GM21737 (cell line): ENCODE data around the gene ADORA1.

ENCODE experiments used
- ATAC-seq: cut with Tn5 transposase; IDR thresholded peaks from one replicate; pipeline ENCODE4 v1.9.1; 2021; ENCODE audit warnings: mild to moderate bottlenecking, moderate library complexity; ENCODE audit not compliant: unreplicated experiment

Gene ADORA1

DNA sequence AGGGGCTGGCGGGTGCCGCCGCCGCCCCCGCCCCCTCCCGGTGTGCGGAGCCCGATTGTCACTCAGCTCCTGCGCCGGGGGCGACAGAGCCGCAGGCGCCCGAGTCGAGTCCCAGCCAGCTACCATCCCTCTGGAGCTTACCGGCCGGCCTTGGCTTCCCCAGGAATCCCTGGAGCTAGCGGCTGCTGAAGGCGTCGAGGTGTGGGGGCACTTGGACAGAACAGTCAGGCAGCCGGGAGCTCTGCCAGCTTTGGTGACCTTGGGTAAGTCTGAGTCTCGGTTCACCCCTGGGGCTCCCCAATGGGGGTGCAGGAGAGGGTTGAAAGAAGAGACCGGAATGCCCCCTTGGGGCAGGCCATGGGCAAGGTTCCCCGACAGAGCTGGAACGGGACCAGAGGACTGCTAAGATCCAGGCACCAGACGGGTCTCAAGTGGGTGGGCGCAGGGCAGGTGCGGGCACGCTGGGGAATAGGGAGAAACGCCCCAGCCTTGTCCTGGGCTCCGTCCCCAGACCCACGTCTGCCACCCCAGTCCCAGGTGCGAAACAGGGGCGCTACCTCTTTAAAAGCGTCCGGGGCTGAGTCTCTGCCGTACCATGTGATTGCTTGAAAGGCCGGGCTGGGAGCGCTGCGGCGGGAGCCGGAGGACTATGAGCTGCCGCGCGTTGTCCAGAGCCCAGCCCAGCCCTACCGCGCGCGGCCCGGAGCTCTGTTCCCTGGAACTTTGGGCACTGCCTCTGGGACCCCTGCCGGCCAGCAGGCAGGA, at the start of gene ADORA1:
Gene ADORA1 (plus strand): TSS at position 61 of the 765 bp plus-strand sequence. CDS start 1,116 bp downstream, outside the sequence.
- no peak for ATAC-seq

DNA sequence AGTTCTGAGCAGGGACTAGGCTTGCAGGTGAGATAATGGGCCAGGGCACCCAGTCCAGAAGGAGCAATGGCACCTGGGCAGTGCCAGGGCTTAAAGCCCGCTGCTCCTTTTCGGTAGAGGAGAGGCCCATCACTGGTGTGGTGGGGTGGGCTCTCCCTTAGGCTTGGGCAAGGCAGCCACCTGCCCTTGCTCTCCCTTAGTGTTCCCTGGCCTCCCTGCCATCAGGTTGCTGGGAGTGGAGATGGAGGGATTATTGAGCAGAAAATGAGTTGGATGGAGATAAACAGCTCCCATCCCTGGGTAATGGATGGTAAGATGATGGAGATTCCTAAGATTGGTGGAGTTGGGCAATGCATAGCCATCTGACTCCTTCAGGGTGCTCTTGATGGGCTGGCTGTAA, 49.6 kb upstream of the ADORA1 start:
- ATAC-seq: no peak

DNA sequence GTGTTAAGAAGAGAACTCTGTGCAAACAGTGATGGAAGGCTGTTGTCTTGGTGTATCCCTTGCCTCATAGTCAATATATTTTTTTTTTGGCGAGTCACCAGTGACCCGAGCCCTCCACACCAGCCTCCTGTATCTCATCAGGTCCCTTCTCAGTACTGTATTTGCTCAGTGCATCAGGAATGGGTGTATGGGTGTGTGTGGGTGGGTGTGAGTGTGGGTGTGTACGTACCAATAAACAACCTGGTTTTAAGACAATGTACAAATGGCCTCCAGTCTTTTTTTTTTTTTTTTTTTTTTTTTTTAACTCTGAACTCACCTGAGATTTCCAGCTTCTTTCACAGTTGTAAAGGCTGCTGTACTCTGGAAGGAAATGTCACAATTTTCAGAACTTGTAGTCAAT, 49.0 kb upstream of the ADORA1 start:
- no peak for ATAC-seq

DNA sequence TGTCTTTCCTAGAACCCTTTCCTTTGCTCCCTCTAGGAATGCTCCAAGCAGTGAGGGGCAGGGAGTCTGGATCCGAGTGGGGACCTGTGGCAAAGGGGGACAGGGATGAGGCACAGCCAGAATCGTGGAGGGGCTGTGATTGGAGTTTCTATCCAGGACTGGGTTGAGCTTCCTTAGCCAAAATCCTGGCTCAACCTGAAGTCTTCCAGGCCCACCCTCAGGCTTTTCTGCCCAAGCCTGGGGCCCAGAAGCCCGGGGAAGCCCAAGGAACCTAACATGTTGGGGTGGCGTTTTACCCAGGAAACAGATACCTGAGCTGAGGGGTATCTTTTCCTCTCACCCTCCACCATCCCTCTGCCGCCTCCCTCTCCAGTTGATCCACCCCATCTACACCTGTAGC, 47.1 kb upstream of the ADORA1 start:
- ATAC-seq: no peak

DNA sequence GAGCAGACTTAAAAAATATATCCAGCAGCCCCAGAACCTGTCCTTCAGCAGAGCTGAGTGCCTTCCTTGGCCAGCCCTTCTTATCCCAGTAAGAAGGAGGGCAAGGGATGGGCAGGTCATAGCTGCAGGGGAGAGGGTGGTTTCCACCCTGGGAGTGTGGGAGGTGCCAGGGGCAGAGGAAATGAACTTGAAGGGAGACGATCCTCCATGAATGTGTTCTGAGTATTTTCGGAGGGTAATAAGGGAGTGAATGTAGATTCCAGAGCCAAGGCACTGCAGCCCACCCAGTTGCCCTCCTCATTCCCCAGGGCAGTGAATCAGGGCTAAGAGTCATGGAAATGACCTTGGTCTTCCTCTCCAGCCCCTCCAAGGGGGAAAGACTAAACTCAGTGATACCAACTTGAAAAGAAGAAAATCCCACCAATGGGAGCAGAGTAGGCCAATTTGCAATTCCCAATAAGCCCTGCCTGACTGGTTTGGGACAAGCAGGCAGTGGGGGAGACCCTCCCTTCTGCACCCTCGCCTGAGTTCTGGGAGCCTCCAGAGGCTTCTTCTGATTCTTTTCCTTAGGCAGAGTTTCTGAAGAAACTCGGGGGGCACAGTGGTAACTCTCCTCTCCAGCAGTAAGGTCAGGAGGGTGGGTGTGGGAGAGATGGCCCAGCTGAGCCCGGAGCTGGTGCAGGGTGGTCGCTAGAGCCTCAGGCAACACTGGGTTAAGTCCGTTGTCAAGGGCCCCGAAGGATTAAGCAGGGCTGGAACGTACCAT, 45.9 kb upstream of the ADORA1 start:
- no peak for ATAC-seq

DNA sequence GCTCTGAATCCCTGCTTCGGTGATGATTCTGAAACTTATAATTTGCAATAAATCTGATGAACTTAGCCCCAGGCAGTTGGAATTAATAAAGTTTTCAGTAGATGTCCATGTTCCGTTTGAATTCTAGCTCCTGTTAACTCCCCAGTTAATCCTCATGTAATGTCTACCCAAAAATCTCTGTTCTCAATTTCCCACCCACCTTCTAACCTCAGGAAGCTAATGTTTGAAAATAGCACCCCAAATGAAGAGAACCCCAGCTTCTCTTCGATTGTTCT, 45.4 kb upstream of the ADORA1 start:
- ATAC-seq: no peak

DNA sequence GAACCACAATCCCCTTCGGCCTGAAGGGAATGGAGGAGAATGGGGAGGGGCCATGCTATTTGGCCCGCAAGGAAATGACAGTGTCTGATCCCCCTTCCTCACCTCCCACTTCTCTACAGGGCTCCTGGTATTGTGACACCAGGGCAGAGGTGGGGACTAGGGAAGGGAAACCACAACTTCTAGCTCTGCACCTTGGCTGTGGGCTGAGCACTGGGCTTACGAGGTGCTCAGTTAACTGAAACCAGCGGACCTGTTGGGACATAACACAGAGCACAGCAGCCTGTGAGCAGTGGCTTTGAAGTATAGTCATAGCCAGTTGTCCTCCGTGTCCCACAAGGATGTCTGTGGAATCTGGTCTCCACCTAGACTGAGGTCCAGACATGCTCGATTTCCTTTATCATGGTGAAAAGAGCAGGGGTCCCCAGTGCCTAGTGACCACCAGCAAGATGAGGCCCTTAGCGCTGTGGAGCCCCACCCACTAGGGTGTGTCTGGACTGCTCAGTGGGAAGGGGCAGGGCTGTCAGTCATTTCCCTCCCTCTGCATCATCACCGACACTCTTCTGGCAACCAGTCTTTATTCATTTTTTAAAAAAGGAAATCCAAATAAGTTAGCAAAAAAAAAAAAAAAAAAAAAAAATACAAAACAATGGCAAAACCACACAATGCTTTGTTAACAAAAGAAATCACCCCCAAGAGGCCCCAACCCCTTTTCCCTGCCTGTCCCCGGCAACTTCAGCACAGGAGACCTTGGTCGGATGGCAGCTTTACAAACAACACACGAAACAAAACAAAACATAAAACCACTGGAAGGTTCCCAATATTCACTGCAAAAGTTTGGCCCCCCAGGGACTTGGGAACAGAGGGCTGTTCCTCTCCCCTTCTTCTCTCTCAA, 44.7 kb upstream of the ADORA1 start:
- ATAC-seq: no peak

DNA sequence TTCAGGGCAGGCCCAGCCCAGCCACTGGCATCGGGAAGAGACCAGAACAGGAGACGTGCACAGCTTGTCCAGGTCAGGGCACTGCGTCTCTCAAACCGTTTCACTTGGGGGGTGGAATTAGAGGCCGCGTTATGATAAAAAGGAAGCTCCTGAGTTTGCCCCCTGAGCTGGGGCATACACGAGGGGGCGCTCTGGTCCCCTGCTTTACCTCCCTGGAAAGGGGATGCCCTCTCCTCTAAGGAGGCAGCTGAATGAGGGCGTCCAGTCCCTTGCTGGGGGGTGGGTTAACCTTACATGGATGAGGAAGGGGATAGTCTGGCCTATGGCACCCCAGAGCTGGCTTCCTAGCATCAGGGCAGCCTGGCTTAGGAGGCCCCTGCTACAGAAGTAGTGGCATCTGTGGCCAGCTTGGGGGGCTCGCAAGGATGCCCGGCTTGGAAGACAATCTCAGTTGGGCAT, 44.0 kb upstream of the ADORA1 start:
- no peak for ATAC-seq

DNA sequence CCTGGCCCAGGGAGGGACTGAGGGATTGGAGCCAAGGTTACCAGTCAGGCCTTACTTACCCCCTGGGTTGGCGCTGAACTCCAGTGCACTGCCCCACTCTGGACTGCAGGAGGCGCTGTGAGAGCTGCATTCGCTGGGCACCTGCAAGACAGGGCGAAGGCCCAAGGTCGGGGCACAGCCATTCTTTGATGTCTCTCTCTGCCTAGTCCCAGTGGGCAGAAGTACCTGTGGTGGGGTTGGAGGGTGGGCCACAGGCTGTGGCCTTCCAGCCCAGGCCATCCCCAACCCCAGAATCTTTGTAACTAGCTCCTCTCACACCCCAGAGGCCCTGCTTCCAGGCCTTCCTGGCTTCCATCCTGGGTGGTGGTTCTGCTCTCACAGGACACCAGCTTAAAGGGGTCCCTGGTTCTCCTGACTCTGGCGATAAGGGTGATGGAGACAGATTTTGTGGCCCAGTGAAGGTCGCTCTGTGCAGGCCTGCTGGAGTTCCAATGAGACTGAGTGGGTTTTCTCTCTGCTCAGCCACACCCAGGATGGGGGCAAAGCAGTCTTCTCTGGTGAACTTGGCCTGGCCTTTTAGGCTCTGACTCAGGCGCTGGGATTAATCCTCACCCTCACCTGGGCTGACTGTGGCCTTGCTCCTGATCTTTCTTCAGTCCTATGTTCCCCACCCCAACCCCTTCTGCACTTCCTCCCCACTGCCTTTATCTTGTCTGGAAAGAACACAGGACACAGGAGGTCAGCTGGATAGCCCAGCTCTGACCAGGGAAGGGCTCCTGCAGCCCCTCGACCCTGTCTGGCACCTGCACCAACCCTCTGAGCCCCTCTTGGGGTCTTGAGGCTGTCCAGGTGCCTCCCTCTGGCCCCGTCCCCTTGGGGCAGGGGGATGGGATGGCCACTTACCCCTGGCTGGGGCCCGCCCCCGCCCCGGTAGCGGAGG, 42.7 kb upstream of the ADORA1 start:
- no peak for ATAC-seq

DNA sequence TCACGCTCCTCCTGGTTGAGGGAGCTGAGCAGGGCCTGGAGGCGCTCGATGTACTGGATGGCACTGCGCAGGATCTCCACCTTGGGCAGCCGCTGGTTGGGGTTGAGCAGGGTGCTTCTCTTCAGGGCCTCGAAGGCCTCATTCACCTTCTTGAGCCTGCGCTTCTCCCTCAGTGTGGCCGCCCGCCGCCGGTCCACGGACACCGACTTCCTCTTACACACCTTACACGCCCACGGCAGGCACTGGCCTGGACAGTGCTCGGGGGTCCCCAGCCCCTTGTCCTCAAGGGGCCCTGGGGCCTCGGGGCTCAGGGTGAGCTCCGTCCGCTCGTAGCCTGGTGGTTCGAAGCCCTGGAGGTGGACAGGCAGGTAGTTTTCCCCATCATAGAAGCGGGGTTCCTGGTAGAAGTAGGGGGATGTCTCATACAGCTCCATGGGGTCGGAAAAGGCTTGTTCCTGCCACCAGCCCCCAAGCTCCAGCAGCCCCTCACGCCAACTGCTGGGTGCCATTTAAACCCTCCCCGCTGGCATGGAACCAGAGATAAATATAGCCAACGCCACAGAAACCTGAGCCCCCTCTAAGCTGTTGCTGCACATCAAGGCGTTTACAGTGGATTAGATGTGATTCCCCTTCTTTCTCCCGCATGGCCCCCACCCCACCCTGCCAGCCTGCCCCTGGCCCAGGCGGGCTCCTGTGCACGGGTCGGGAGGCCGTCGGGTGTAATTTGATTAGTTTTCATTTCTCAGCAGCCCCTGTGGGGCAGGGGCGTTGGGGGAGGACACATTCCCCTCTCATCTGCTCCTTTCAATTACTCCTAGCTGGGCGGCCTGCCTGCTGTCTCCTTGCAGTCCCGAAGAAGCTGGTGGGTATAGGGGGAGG, 41.8 kb upstream of the ADORA1 start, which contains the start of gene MYOG:
Gene MYOG (minus strand): TSS at position 485 of the 879 bp plus-strand sequence. CDS start 51 bp downstream, at position 434.
- no peak for ATAC-seq

DNA sequence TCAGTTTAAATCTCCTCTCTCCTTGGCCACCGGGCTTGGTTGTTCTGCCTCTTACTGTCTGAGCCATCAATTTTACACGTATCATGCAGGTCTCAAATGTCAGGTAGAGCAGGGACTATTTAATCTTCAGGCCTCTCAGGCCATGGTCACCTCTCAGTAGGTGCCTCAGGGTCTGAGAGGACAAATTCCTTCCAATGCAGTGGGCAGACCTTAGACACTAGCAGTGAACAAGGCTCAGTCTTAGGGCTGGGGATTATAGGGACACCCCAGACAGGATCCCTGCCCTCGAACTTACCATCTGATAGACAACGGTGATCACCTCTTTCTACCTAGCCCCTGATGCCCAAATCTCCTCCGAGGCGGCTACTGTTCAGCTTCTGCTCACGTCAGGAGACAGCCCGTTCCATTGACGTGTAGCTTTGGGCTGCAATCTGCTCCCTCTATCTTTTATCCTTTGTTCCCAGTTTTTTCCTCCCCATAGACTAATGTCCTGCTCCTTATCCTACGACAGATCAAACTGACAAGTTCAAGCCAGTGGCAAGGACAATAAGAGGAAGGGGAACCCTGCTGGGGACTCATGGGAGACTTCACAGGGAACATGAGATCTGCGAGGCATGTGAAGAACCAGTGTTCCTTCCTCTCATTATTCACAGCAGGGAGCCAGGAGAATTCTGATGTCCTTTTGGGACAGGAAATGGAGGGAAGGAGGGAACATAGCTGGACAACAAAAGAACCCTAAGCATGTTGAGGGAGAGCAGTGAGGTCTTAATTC, 40.3 kb upstream of the ADORA1 start:
- no peak for ATAC-seq

DNA sequence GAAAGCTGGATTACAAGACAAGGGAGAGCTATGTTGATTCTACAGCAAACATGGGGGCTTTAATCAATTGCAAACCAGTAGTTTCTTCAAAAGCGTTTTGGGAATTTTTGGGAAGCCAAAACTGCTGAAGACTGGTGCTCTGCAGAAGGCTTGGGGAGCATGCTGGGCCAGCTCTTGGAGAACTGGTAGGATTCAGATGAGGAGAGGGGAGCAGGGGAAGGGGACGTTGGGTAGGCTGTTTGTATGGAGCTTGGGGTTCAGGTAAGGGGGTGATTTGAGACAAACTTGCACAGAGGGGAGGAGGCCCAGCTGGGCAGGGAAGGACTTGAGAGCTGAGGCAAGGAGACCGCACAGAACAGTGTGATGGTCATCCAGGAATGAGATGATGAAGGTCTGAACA, 39.1 kb upstream of the ADORA1 start:
- no peak for ATAC-seq

DNA sequence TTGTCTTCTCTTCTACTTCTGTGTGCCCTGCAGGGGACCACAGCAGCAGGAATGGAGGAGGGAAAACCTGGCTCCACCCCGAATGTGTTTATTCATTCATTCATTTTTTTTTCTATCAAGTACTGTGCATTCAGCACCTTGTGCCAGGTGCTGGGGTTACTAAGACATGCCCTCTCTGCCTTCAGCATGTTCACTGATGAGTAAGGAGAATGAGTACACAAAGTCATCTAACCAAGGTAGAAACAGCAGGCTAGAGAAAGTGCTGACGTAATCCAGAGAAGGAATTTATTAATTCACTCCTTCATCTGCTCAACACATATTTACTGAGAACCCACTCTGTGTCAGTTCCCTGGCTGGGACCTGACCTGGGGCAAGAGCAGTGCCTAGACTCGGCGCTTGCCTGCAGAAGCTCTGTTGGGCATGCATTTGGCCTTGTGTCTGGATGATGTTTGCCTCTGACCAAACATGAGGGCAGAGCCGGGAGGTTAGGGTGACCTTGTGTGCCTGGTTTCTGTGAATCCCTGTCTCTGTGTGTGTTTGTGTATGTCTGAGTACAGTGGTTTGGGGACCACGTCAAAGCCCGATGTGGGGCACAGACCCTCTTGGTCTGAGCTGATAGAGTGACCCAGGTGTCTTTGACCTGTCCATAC, 38.4 kb upstream of the ADORA1 start:
- ATAC-seq: no peak

DNA sequence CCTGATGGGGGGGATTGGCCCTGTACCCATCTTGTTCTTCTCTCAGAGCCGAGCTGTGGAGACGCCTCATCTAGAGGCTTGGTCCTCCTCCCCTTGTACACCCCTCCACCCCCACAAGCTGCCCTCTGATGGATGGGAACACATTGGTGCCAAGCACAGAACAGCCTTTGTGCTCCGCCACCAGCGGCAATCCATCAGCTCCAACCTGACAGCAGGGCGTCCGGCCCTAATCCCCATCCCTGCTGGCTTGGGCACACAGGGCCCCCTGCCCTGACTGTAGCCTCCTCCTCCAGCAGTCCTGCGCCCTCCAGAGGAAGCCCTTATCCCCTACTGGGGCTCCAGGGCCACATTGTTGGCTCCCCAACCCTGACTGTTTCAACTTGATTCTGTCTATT, 37.9 kb upstream of the ADORA1 start:
- ATAC-seq: no peak

DNA sequence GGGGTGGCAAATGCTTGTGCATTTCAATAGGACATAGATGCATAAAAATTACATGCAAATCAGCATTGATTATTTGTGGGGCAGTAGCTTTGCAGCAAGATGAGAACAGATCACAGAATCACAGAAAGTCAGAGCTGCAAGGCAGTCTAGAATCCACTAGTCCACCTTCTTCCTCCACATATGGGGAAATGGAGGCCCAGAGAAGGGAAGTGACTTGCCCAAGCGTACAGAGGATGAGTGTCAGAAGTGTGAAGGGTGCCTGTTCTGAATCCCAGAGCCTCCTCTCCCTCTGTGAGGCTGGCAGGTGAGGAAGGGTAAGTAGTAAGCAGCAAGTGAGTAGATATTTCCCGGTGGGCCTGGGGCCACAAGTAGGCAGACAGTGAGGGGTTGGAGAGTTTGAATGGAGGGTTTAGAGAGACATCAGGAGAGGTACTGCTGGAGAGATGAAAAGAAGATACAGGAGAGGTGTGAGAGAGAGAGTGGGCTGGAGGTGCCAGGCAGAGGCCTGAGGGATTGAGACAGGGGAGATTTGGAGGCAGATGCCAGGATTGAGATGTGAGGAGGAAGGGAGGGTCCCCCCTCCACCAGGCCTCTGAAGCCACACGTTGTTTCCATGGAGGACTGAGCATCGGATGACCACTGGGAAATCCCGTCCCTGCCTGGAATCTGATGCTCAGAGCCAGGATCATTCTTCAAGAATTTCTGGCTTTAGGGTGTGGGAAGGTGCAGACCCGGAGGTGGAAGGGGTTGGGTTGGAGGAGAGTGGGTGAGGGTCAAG, 36.9 kb upstream of the ADORA1 start:
- ATAC-seq: no peak

DNA sequence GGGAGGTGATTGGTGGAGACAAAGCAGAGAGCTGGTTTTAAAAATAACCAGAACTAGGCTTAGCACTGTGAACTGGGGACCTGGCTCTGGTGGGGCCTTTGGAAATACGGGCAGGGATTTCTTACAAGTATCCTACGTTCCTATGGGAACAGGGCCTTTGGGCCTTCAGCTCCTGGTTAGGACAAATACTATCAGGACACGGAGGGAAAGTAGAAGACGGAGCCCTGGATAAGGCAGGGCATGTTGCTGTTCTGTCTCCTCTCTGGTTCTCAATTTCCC, 36.4 kb upstream of the ADORA1 start:
- no peak for ATAC-seq

DNA sequence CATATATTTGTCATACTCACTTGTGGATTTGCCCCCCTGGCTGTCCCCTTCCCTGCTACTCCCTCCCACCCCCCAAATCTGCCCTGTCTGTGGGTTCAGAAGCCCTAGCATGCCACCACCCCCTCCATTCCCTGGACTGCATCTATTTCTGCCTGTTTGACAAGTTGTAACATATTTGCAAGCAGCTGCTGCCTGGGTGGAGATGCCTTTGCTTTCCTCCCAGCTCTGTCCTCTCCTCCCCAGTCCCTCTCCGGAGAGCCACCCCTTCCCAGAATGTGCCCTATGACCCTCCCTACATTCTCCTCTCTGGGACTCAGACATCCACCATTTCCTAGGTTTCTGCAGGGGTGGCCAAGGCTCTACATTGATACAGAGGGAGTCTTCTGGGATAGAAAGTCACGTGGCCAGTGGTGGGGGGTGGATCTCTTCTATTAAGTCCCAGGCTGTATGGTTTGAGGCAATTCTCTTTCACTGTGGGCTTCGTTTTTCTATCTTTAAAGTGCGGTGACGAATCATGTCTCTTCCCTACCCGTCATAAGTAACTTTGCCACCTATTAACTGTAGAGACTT, 35.7 kb upstream of the ADORA1 start:
- ATAC-seq: no peak
